ENCODE results near the gene OGFOD3. TPM values are rescaled to one million over a fixed set of nuclear protein-coding genes. Genes with fewer than 3 reads are reported as not detected.

OGFOD3 gene
- total RNA-seq, 2 donors from 2014 or later: 26.4 to 32.4 TPM

- H3K9me3 ChIP-seq: no peaks in the 10 kb centered on the region
- H3K36me3 ChIP-seq: no peaks in the 10 kb centered on the region
- no peaks in the 10 kb centered on the region for H3K27me3 ChIP-seq
- H3K4me1 ChIP-seq: no peaks in the 10 kb centered on the region
- no peak within 1 kb of the TSS for H3K27ac ChIP-seq
- no peak for DNase-seq (ENCODE audit: low spot score)
- no peak for TF ChIP-seq CTCF (IDR thresholded peaks at IDR 0.05)
- H3K4me3 ChIP-seq: no peak within 1 kb of the TSS
Observed at GRCh38 chr17:82358465-82359350, 59.7 kb downstream of the OGFOD3 start, which contains the start of gene TEX19. Gene TEX19, plus strand, starts transcription at chr17:82359247. Its CDS starts 2,904 bp downstream, at chr17:82362151.

DNA sequence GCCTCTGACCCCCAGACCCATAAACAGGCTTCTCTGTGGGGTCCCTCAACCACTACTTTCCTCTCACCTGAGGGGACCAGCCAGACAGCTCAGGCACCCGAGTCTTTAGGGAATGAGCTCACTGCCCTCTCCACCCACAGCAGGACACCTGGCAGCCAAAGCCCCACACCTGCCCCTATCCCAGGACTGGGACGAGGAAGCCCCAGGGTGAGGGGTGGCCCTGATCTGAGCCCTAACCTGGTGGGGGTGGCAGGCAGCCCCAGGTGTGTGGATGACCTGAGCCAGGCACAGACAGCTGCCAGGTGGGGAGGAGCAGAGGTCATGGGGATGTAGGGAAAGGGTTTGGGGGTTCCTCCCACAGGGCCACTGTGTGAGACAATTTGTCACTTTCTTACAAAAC lies 61.0 kb downstream of the OGFOD3 start:
- Histone ChIP-seq H3K27ac (no peak overlapping the region), H3K9me3 (no peaks in the 10 kb centered on the region)
- no peak for TF ChIP-seq CTCF (IDR thresholded peaks at IDR 0.05)

GRCh38 chr17:82356845-82357355 lies 61.5 kb downstream of the OGFOD3 start:
- Histone ChIP-seq H3K4me3 (no peak overlapping the region), H3K27me3 (no peaks in the 10 kb centered on the region), H3K27ac (no peak overlapping the region), H3K36me3 (no peaks in the 10 kb centered on the region), H3K4me1 (no peaks in the 10 kb centered on the region), H3K9me3 (no peaks in the 10 kb centered on the region)
- no peak for TF ChIP-seq CTCF (IDR thresholded peaks at IDR 0.05)
- DNase-seq (ENCODE audit: low spot score): no peak

More for the DNA sequence above, 61.0 kb downstream of the OGFOD3 start:
- Histone ChIP-seq H3K4me1 (no peaks in the 10 kb centered on the region), H3K36me3 (no peaks in the 10 kb centered on the region), H3K27me3 (no peaks in the 10 kb centered on the region), H3K4me3 (no peak overlapping the region)
- DNase-seq (ENCODE audit: low spot score): no peak

DNA sequence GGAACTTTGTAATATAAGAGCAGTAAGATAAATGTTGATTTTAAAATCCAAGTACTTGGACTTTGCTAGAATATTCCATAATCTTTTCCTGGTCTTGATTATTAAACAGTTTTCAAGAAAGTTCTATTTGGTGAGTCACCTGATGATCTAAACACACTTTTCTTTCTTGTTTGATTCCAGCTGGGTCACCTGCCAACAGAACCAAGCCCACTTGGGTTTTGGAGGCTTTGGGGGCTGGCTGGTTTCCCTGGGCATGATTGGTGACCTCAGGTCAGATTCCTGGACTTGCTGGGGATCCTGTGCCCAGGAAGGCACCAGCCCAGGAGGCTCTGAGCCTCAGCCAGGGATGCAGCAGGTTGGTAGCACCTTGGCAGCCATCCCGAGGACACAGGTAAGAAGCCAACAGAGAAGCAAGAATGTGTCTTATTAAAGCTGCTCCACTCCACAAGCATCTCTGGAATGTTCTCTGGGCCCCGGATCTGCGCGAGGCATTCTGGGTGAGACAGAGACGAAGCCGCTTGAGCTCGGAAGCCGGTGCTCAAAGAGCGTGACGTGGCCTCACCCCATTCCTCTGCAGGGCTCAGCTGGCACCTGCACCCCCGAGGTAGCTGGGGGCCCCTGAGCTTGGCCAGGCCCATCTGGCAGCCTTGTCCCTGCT lies 62.5 kb downstream of the OGFOD3 start:
- no peak for DNase-seq (ENCODE audit: low spot score)

GRCh38 chr17:82354804-82355308 lies 63.5 kb downstream of the OGFOD3 start:
- no peaks in the 10 kb centered on the region for H3K9me3 ChIP-seq
- no peaks in the 10 kb centered on the region for H3K4me1 ChIP-seq
- H3K4me3 ChIP-seq: no peak overlapping the region
- H3K27ac ChIP-seq: no peak overlapping the region
- no peaks in the 10 kb centered on the region for H3K36me3 ChIP-seq
- TF ChIP-seq CTCF (IDR thresholded peaks at IDR 0.05): no peak
- H3K27me3 ChIP-seq: no peaks in the 10 kb centered on the region
- DNase-seq (ENCODE audit: low spot score): no peak

More for the DNA sequence above, 62.5 kb downstream of the OGFOD3 start:
- Histone ChIP-seq H3K4me3 (no peak overlapping the region), H3K27ac (no peak overlapping the region), H3K9me3 (no peaks in the 10 kb centered on the region), H3K36me3 (no peaks in the 10 kb centered on the region), H3K4me1 (no peaks in the 10 kb centered on the region), H3K27me3 (no peaks in the 10 kb centered on the region)
- TF ChIP-seq CTCF (IDR thresholded peaks at IDR 0.05): no peak
